Cardiac muscle cell (in vitro differentiated cells and primary cell): ENCODE data around the gene OTUD4. TPM values are rescaled to one million over a fixed set of nuclear protein-coding genes. Genes with fewer than 3 reads are reported as not detected.
A peak's percentile ranks its signal among the peaks of the same experiment; 100 is the strongest.
"Not testable (repeated sequence)": the region's sequence is repeated elsewhere in the genome, so short reads cannot be mapped to it uniquely, and the experiment has no call there.

Experiments used
- DNase-seq, 2 donors: peaks; one replicate each; pipeline versions ENCODE4 v3.0.0 to v3.0.0-alpha.2; 2010 to 2017; ENCODE audit warnings: low read depth in 1 of 2, low spot score in 1 of 2
- H3K27ac ChIP-seq: fragments of 200-600 bp; sonication (generic); 2 replicates; pipeline ENCODE4 v1.5.1; 2016
- H3K27me3 ChIP-seq: fragments of 200-600 bp; sonication (generic); 2 replicates; pipeline ENCODE4 v1.6.0; 2016; ENCODE audit warnings: control low read depth
- H3K36me3 ChIP-seq: fragments of 200-600 bp; sonication (generic); 2 replicates; pipeline ENCODE4 v1.5.1; 2016; ENCODE audit warnings: control low read depth
- H3K4me1 ChIP-seq: fragments of 200-600 bp; sonication (generic); 2 replicates; pipeline ENCODE4 v1.8.1; 2017; ENCODE audit warnings: low read depth, mild to moderate bottlenecking, mixed run types
- H3K4me3 ChIP-seq: fragments of 200-600 bp; sonication (generic); 2 replicates; pipeline ENCODE4 v1.5.1; 2016; ENCODE audit warnings: mild to moderate bottlenecking
- H3K9me3 ChIP-seq: fragments of 200-600 bp; sonication (generic); 2 replicates; pipeline ENCODE4 v1.5.1; 2017; ENCODE audit warnings: low read depth, mild to moderate bottlenecking, control low read depth
- CTCF ChIP-seq: IDR thresholded peaks from 2 replicates; pipeline ENCODE4 v1.5.1; 2012; ENCODE audit warnings: low read depth, mild to moderate bottlenecking, low read length
- polyA plus RNA-seq: library from polyadenylated mRNA; unstranded; fragments of >200 nt; fragmentation: Nextera tagmentation; extraction: Ambion mirVana; gene quantifications from 2 replicates; pipeline ENCODE4 v1.2.1, GENCODE V29; 2016
- total RNA-seq: library from RNA; depleted of rRNA; stranded (reverse); fragments of >200 nt; gene quantifications from 2 replicates; pipeline ENCODE4 v1.2.3, GENCODE V29; 2016

OTUD4 gene
- total and polyA plus RNA-seq, 2 experiments from 2014 or later, result 22.9 to 26.4 TPM

GRCh38 chr4:145183581-145183980 lies 3.2 kb upstream of the OTUD4 start:
- H3K9me3 ChIP-seq, result no peaks in the 10 kb centered on the region
- H3K27me3 ChIP-seq, result no peaks in the 10 kb centered on the region
- no peak overlapping the region for H3K27ac ChIP-seq

GRCh38 chr4:145183023-145183422 lies 2.6 kb upstream of the OTUD4 start:
- no peaks in the 10 kb centered on the region for H3K9me3 ChIP-seq
- H3K27me3 ChIP-seq, result no peaks in the 10 kb centered on the region
- H3K4me3 ChIP-seq, result no peak overlapping the region
- no peak for TF ChIP-seq CTCF
- no peak overlapping the region for H3K27ac ChIP-seq
- H3K4me1 ChIP-seq, result peaks cover 13% of the 10 kb centered on the region
- H3K36me3 ChIP-seq, result no peaks in the 10 kb centered on the region
- peak in 1 of 2 donors; percentile 16 for DNase-seq

More at GRCh38 chr4:145183581-145183980, 3.2 kb upstream of the OTUD4 start:
- Histone ChIP-seq H3K4me1 (peaks cover 13% of the 10 kb centered on the region), H3K36me3 (no peaks in the 10 kb centered on the region), H3K4me3 (no peak overlapping the region)
- DNase-seq, result no peak
- TF ChIP-seq CTCF, result no peak

GRCh38 chr4:145182222-145182621 lies 1.8 kb upstream of the OTUD4 start:
- H3K27me3 ChIP-seq, result no peaks in the 10 kb centered on the region
- no peak overlapping the region for H3K27ac ChIP-seq
- TF ChIP-seq CTCF, result no peak
- no peaks in the 10 kb centered on the region for H3K9me3 ChIP-seq
- no peak overlapping the region for H3K4me3 ChIP-seq
- H3K36me3 ChIP-seq, result no peaks in the 10 kb centered on the region
- no peak for DNase-seq
- peaks cover 16% of the 10 kb centered on the region for H3K4me1 ChIP-seq

- DNase-seq, result no peak
- no peak for TF ChIP-seq CTCF
- H3K4me1 ChIP-seq, result peaks cover 24% of the 10 kb centered on the region
- peak overlapping the region; percentile 89 for H3K27ac ChIP-seq
- H3K27me3 ChIP-seq, result no peaks in the 10 kb centered on the region
- H3K9me3 ChIP-seq, result no peaks in the 10 kb centered on the region
- peak overlapping the region; percentile 90 for H3K4me3 ChIP-seq
- H3K36me3 ChIP-seq, result no peaks in the 10 kb centered on the region
Measured at GRCh38 chr4:145181091-145181501, 707 bp upstream of the OTUD4 start.

GRCh38 chr4:145179861-145180297 lies 510 bp downstream of the OTUD4 start:
- H3K9me3 ChIP-seq, H3K36me3 ChIP-seq, H3K27me3 ChIP-seq: not testable (repeated sequence)
- Histone ChIP-seq H3K4me3 (peak overlapping the region; percentile 90), H3K4me1 (peaks cover 24% of the 10 kb centered on the region), H3K27ac (peak overlapping the region; percentile 94)
- DNase-seq, result peak; percentile 48 to 65

GRCh38 chr4:145179281-145179860 lies 1.0 kb downstream of the OTUD4 start:
- peak; percentile 49 to 63 for DNase-seq
- peaks cover 1% of the 10 kb centered on the region for H3K36me3 ChIP-seq
- peaks cover 24% of the 10 kb centered on the region for H3K4me1 ChIP-seq
- H3K9me3 ChIP-seq, result no peaks in the 10 kb centered on the region
- H3K27ac ChIP-seq, result peak overlapping the region; percentile 94
- H3K4me3 ChIP-seq, result peak overlapping the region; percentile 90
- TF ChIP-seq CTCF, result no peak
- H3K27me3 ChIP-seq, result no peaks in the 10 kb centered on the region
